Activated T-helper 1 cell treated with anti-CD3 and anti-CD28 coated beads, Interleukin-12 subunit alpha, Interleukin-12 subunit beta, Interleukin-2, Interleukin-4 antibody, amounts not matched to agents 30 ng/mL and 10 ng/mL and 1 ng/mL, durations not matched to agents 14 hours and 24 hours and 36 hours (primary cell): ENCODE measurements around the gene KIF26A. TPM values are rescaled to one million over a fixed set of nuclear protein-coding genes. Genes with fewer than 3 reads are reported as not detected.
"Not testable (repeated sequence)": the region's sequence is repeated elsewhere in the genome, so short reads cannot be mapped to it uniquely, and the experiment has no call there.

Experiments
- DNase-seq: peaks from one replicate; pipeline ENCODE4 v3.0.0; 2021; ENCODE audit warnings: low spot score
- H3K27ac Mint-ChIP-seq: one replicate; pipeline ENCODE4 v1.8.0; 2021; ENCODE audit warnings: mild to moderate bottlenecking, mixed read lengths
- H3K27me3 Mint-ChIP-seq: one replicate; pipeline ENCODE4 v1.8.0; 2022; ENCODE audit warnings: mild to moderate bottlenecking, moderate library complexity, mixed read lengths; ENCODE audit not compliant: insufficient read depth
- H3K36me3 Mint-ChIP-seq: one replicate; pipeline ENCODE4 v1.8.0; 2021; ENCODE audit warnings: low read depth, mixed read lengths
- H3K4me1 Mint-ChIP-seq: one replicate; pipeline ENCODE4 v1.8.0; 2021; ENCODE audit warnings: low read depth, mixed read lengths
- H3K4me3 Mint-ChIP-seq: one replicate; pipeline ENCODE4 v1.8.0; 2021; ENCODE audit warnings: mild to moderate bottlenecking, moderate library complexity, mixed read lengths
- H3K9me3 Mint-ChIP-seq: one replicate; pipeline ENCODE4 v1.8.0; 2021; ENCODE audit warnings: mixed read lengths
- intact Hi-C: fragments of 100-400 bp; cut with micrococcal nuclease; formaldehyde crosslinking; loops from one replicate; pipeline ENCODE4 v1.15.1; 2024
- total RNA-seq: library from RNA; stranded (reverse); gene quantifications from 2 replicates; pipeline ENCODE4 v1.2.3, GENCODE V29; 2022

KIF26A gene
- total RNA-seq, 1 donor from 2014 or later: 0.05 TPM

DNA sequence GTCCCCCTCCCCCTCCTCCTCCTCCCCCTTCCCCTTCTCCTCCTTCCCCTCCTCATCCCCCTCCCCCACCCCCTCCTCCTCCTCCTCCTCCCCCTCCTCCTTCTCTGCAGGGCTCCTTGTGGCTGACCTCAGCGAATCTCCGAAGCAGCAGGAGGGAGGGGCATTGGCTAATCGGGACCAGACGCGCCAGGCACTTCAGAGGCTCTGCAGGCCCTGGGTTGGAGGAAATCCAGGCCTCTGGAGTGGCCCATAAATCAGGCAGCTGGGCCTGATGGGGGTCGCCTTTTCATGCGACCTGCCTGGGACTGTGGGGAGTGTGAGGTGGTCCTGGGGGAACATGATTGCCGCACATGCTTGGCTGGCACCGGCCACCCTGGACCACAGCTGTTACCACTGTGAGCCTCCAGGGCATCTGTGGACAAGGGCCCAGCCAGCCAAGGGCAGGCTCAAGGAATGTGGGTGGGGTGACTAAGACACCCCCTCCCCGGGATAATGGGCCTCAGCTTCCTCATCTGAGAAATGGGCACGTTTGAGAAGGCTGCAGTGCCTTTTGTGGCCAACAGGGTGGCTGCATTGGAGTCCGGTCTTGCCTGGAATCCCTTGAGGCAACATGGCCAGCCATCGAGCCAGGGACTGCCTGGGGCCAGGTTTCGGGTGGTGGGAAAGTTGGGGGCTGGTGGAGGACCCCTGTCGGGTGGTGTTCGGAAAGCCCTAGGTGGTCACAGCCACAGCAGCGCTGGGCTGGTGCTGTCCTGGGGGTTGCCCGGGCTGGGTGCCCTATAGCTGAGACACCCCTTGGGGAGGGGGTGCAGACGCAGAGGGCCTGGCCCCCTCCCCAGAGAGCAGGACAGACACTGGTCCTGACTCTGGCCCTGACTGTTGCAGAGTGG is 12.0 kb downstream of the KIF26A start:
- Mint-ChIP-seq H3K27ac (no peak overlapping the region), H3K4me3 (no peak overlapping the region), H3K36me3 (no peaks in the 10 kb centered on the region), H3K9me3 (no peaks in the 10 kb centered on the region), H3K27me3 (no peaks in the 10 kb centered on the region), H3K4me1 (no peaks in the 10 kb centered on the region)
- DNase-seq: no peak
- intact Hi-C loops: no loop called here

DNA sequence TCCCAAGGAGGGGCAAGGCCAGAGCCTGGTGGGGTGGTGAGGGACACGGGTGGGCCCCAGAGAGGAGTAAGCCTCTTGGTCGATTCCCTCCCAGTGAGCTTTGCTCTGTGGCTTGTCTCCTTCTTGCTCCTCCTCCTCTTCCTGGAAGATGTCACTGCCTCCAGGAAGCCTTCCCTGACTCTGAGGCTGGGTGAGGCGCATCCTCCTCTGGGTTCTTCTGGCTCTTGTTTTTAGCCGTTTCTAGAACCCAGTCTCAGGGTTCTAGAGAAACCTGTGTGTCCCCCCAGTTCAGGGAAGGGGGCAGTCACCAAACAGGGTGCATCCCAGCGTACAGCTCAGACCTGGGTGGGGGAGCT is 12.6 kb downstream of the KIF26A start:
- H3K36me3 Mint-ChIP-seq: no peaks in the 10 kb centered on the region
- intact Hi-C loops: no loop called here
- H3K4me1 Mint-ChIP-seq: no peaks in the 10 kb centered on the region
- no peak overlapping the region for H3K27ac Mint-ChIP-seq
- H3K4me3 Mint-ChIP-seq: no peak overlapping the region
- DNase-seq: no peak
- no peaks in the 10 kb centered on the region for H3K27me3 Mint-ChIP-seq
- no peaks in the 10 kb centered on the region for H3K9me3 Mint-ChIP-seq

DNA sequence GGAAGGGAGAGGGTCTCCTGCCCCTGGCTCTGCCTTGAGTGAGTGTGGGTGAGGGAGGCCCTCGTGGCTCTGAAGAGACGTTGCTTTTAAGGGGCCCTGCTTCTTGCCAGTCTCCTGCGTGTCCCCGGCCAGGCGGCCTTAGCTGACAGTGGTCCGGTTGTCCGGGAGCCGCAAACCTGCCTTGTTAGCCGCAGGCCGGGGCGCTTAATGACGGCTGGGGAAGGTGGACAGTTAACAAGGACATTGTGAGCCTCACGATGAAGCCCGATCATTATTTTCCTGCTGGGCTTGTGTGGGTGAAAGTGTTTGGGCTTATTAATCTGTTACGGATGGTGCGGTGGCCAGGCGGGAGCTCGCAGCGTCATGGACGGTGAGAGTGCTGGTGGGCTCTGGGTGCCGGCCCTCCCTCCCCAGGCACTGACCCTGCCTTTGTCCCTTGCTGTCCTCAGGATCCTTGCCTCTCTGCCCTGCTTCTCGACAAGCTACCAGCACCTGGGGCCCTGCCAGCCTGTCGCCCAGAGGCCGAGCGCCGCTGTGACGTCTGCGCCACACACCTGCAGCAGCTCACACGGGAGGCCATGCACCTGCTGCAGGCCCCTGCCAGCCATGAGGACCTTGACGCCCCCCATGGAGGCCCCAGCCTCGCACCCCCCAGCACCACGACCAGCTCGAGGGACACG is 13.3 kb downstream of the KIF26A start:
- H3K9me3 Mint-ChIP-seq: no peaks in the 10 kb centered on the region
- no peaks in the 10 kb centered on the region for H3K36me3 Mint-ChIP-seq
- H3K4me3 Mint-ChIP-seq: no peak overlapping the region
- no peak for DNase-seq
- no peaks in the 10 kb centered on the region for H3K27me3 Mint-ChIP-seq
- H3K4me1 Mint-ChIP-seq: no peaks in the 10 kb centered on the region
- H3K27ac Mint-ChIP-seq: no peak overlapping the region
- intact Hi-C loops: no loop called here

DNA sequence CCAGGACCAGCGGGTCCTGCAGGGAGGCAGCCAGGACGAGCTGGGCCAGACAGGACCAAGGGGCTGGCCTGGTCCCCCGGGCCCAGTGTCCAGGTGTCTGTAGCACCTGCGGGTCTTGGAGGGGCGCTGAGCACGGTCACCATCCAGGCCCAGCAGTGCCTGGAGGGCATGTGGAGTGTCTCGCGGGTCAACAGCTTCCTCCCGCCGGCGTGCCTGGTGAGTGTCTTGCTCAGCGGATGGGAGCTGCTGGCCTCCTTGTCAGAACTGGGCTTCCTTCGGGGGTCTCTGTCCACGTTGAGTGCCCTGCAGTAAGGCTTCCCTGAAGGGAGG is 13.8 kb downstream of the KIF26A start:
- no peak for DNase-seq
- Mint-ChIP-seq H3K36me3 (no peaks in the 10 kb centered on the region), H3K27me3 (no peaks in the 10 kb centered on the region), H3K4me3 (no peak overlapping the region), H3K27ac (no peak overlapping the region), H3K4me1 (no peaks in the 10 kb centered on the region), H3K9me3 (no peaks in the 10 kb centered on the region)
- intact Hi-C loops: no loop called here

DNA sequence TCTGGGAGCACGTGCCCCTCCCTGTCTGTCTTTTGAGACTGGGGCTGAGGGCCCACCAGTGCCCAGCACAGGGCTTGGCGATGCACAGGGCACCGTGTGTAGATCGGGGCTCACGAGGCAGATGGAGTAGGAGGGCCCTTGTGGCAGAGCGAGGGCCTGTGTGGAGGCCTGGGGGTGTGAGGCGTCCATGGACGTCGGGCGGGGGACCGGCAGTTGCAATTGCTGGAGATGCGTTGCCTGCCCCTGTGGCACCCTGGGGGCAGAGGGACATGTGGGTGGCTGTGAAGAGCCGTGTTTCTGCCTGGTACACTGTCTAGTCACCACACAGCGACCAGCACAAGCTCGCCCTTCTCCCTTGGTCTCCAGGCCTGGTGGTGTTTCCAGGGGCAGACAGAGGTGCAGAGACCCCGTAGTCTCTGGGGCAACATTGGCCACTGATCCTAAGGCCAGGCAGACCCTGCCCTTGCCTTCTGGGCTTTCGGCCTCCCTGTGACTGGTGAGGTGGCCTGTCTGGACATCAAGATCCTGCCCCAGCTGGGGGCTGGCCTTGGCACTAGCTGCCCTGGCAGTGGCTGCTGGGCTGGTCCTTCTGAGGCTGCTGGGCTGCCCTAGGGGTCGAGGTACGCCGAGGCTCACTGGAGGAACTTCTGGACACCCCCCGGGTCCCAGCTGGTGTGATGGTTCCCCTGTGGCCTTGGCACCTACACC is 14.5 kb downstream of the KIF26A start:
- H3K4me3 Mint-ChIP-seq: no peak overlapping the region
- intact Hi-C loops: no loop called here
- no peak for DNase-seq
- no peaks in the 10 kb centered on the region for H3K4me1 Mint-ChIP-seq
- no peaks in the 10 kb centered on the region for H3K27me3 Mint-ChIP-seq
- H3K27ac Mint-ChIP-seq: no peak overlapping the region
- no peaks in the 10 kb centered on the region for H3K9me3 Mint-ChIP-seq
- H3K36me3 Mint-ChIP-seq: no peaks in the 10 kb centered on the region

DNA sequence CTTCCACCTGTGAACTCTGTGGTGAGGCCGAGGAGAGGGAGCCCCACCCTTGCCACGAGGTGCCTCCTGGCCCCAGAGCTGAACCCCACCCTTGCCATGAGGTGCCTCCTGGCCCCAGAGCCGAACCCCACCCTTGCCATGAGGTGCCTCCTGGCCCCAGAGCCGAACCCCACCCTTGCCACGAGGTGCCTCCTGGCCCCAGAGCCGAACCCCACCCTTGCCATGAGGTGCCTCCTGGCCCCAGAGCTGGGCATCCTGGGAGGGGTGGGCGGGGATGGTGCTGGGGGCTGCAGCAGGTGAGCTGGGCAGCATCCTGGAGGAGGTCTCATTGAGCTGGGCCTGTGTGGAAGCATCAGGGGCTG is 15.0 kb downstream of the KIF26A start:
- H3K27ac Mint-ChIP-seq, H3K9me3 Mint-ChIP-seq, H3K4me3 Mint-ChIP-seq, H3K36me3 Mint-ChIP-seq, H3K27me3 Mint-ChIP-seq, intact Hi-C loops, DNase-seq, H3K4me1 Mint-ChIP-seq: not testable (repeated sequence)

DNA sequence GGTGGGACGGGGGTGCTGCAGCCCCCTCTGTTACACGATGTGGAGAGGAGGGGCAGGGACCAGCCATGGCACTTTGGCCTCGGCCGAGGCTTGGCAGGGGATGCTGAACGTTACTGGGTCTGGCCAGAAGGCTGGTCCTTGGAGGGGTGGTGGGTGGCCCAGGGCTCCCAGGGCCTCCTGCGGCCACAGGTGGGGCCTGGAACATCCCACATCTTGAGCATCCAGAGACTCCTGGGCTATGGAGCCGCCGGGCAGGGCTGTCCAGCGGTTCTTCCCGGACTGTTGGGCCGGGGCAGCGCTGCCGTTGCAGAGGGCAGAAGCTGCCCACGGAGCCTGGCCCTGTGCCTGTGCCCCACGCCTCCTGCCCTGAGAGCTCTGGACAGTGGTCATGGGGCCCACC is 15.9 kb downstream of the KIF26A start:
- Mint-ChIP-seq H3K4me3 (no peak overlapping the region), H3K27ac (no peak overlapping the region), H3K27me3 (no peaks in the 10 kb centered on the region), H3K36me3 (no peaks in the 10 kb centered on the region), H3K4me1 (no peaks in the 10 kb centered on the region), H3K9me3 (no peaks in the 10 kb centered on the region)
- intact Hi-C loops: no loop called here
- DNase-seq: no peak

DNA sequence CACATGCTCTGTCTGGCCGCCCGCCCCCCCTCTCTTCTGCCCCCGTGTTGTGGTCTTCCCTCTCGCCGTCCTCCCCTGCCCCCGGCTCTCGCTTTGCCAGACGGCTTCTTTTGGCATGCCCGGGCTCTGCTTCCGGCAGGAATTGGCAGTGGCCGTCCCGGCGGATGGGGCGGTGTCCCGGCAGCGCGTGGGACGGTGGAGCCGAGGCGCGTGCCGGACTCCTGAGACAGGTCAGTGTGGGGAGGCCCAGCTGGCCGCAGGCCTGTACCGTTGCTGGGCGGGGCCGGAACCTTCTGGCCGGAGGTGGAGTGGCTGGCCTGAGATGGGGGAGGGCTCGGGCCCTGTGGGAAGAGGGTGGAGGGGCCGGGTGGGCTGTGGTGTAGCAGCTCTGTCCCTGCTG is 17.1 kb downstream of the KIF26A start:
- H3K27me3 Mint-ChIP-seq: no peaks in the 10 kb centered on the region
- no peak for DNase-seq
- no peaks in the 10 kb centered on the region for H3K36me3 Mint-ChIP-seq
- H3K27ac Mint-ChIP-seq: no peak overlapping the region
- intact Hi-C loops: no loop called here
- H3K4me3 Mint-ChIP-seq: no peak overlapping the region
- H3K9me3 Mint-ChIP-seq: no peaks in the 10 kb centered on the region
- H3K4me1 Mint-ChIP-seq: no peaks in the 10 kb centered on the region

DNA sequence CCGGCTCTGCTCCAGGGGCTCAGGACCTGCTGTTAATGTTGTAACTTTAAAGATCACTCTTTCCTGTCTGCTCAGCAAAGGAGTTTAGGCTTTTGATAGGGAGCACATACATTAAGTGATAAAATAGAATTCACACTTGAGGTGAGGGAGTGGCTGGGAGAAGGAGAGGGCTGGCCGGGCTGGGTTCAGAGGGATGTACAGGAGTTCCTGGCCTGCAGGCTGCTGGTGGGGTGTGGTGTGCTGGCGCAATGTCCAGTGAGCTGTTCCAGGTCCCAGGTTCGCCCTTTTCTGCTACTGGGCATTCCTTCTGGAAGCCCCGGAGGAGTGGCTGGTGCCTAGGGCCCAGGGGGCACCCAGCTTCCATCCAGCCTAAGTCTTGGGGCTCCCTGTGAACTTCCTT is 17.8 kb downstream of the KIF26A start:
- H3K27ac Mint-ChIP-seq: no peak overlapping the region
- no peak for DNase-seq
- no peaks in the 10 kb centered on the region for H3K9me3 Mint-ChIP-seq
- H3K4me3 Mint-ChIP-seq: no peak overlapping the region
- H3K36me3 Mint-ChIP-seq: no peaks in the 10 kb centered on the region
- no peaks in the 10 kb centered on the region for H3K27me3 Mint-ChIP-seq
- H3K4me1 Mint-ChIP-seq: no peaks in the 10 kb centered on the region
- intact Hi-C loops: no loop called here

DNA sequence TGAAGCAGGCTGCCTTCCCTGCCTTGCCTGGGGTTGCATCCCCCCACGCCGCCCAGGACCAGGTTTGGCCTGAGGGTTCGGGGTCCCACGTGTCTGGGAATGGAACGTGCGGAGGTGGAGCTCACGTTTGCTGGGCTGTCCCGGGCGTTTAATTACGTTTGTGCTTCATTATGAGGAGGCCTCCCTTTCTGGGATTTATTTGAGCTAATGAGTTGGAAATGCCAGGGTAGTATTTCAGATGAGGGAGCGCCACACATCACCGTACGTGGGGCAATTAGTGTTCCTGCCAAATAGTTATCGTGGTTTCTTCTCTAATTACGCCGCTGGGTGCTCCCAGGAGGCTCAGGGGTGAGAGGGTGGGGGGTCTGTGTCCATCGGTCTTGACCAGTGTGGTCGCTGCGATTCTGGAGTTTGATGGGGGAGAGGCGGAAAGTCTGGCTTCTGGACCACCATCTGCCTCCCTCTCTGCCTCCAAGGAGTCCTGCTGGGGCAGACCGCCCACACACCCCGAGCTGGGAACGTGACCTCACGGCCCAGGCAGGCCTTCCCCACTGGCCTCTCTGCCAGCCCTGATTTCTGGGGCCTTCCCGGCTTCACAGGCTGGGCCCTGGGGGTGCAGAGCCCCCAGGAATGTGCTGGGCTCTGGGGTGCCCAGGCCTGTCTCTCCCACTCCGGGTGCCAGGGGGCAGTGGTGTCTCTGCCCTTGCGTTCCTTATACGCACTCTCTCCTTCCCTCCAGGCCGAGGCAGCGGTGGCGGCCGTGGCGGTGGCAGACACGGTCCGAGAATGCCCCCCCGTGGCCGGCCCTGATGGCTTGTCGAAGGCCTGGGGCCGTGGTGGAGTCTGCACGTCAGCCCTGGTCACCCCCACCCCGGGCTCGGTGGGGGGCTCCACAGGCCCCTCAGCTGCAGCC is 18.9 kb downstream of the KIF26A start:
- Mint-ChIP-seq H3K27me3 (no peaks in the 10 kb centered on the region), H3K36me3 (no peaks in the 10 kb centered on the region), H3K4me1 (no peaks in the 10 kb centered on the region), H3K9me3 (no peaks in the 10 kb centered on the region), H3K4me3 (no peak overlapping the region), H3K27ac (no peak overlapping the region)
- intact Hi-C loops: no loop called here
- DNase-seq: no peak

DNA sequence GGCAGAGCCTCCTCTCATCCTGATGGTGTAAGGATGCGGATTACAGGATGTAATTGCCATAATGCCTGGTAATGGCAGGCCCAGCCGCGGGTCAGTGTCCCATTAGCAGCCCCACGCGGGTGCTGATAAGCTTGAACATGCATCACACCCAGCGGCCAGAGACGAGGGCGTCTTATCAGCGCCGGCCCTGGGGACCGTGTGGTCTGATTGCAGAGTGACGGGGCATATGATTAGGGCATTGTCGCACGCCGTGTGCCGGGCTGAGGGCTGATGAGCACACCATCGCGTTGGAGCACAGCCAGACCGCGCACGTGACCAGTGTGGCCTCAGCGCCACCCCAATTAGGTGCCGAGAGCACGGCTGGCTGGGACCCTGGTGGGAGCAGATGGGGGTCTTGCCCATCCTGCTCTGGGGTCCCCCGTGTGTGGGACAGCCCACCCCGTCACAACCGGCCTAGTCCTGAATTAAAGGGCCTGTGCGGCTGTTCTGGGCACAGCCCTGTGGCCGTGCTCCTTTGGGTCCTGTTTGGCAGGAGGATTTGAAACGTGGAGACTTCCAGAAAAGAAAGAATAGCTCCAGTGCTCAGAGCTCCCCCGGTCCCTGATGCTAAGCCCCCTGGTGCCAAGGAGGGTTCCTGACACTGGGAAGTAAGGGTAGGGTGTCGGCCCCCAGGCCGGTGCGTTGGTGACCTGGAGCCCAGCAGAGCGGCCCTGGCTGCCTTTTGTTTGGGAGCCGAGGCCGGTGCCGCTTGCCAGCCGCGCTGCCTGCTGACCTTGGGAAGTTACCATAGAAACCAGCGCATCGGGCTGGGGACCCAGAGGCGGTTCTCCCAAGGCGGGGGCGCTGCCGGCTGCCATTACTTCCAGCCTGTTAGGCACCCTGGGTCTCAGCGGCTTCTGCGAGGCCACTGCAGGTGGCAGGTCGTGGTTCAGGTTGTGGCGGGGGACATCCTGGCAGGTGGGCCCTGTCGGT is 20.7 kb downstream of the KIF26A start:
- no peak overlapping the region for H3K27ac Mint-ChIP-seq
- DNase-seq: no peak
- no peaks in the 10 kb centered on the region for H3K27me3 Mint-ChIP-seq
- intact Hi-C loops: no loop called here
- H3K36me3 Mint-ChIP-seq: no peaks in the 10 kb centered on the region
- H3K4me1 Mint-ChIP-seq: no peaks in the 10 kb centered on the region
- H3K4me3 Mint-ChIP-seq: no peak overlapping the region
- no peaks in the 10 kb centered on the region for H3K9me3 Mint-ChIP-seq

DNA sequence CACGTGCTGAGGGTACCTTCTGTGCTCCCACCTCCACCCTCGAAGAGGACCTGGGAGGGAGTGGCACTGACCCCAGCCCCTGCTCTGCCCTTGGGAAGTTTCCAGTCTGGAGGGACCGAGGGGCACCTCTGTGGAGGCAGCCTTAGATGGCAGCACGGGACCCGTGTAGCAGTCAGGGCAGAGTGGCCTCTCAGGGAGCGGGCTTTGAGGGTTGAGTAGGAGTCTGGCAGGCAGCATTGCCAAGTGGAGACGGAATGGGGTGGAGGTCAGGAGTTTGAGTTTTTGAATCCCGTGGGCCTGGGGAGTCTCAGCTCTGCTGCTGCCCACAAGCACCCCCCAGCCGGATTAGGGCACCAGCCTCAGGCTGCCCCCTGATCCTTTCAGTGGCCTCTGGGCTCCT is 21.6 kb downstream of the KIF26A start:
- H3K4me3 Mint-ChIP-seq: no peak overlapping the region
- no peaks in the 10 kb centered on the region for H3K9me3 Mint-ChIP-seq
- no peaks in the 10 kb centered on the region for H3K27me3 Mint-ChIP-seq
- intact Hi-C loops: no loop called here
- H3K27ac Mint-ChIP-seq: no peak overlapping the region
- H3K36me3 Mint-ChIP-seq: no peaks in the 10 kb centered on the region
- no peak for DNase-seq
- no peaks in the 10 kb centered on the region for H3K4me1 Mint-ChIP-seq
